ENCODE results near the gene RAB10.

Gene RAB10

GRCh38 chr2:26178746-26179436, 145.0 kb downstream of the RAB10 start:
- H3K36me3 ChIP-seq (ENCODE audit: insufficient read depth, low read length), result no peaks in the 10 kb centered on the region
- H3K9me3 ChIP-seq (ENCODE audit: insufficient read depth, low read length, severe bottlenecking), result no peaks in the 10 kb centered on the region
- H3K79me2 ChIP-seq (ENCODE audit: insufficient read depth, low read length), result no peaks in the 10 kb centered on the region
- H3K9ac ChIP-seq (ENCODE audit: low read depth, low read length), result peak overlapping the region; percentile 44
- H3K4me1 ChIP-seq (ENCODE audit: insufficient read depth, low read length), result peaks cover 10% of the 10 kb centered on the region
- ATAC-seq (ENCODE audit: insufficient read depth, low read depth), result peak; percentile 86
- H3K4me3 ChIP-seq (ENCODE audit: low read depth in 1 of 2, low read length in 2 of 2), result peak overlapping the region in 1 of 2 experiments; percentile 51; a peak in 2 of 4 replicates
- H3K27ac ChIP-seq (ENCODE audit: low read length), result no peak overlapping the region
- DNase-seq, result peak; percentile 55
- no peaks in the 10 kb centered on the region for H4K20me1 ChIP-seq (ENCODE audit: insufficient read depth, low read length)
- H2AFZ ChIP-seq (ENCODE audit: low read depth, low read length), result peak overlapping the region; percentile 46
- TF ChIP-seq EZH2 (IDR thresholded peaks at IDR 0.05; ENCODE audit: borderline replicate concordance, low read depth, low read length, severe bottlenecking) (no peak), CTCF (IDR thresholded peaks at IDR 0.05; ENCODE audit: borderline replicate concordance, extremely low read depth, low read length, poor library complexity, severe bottlenecking) (no peak)
- H3K27me3 ChIP-seq (ENCODE audit: insufficient read depth, low read length, poor library complexity), result no peaks in the 10 kb centered on the region
- peak overlapping the region; percentile 75 for H3K4me2 ChIP-seq (ENCODE audit: insufficient read depth, low read length)

- peak overlapping the region; percentile 46 for H2AFZ ChIP-seq (ENCODE audit: low read depth, low read length)
- H3K4me1 ChIP-seq (ENCODE audit: insufficient read depth, low read length), result peaks cover 10% of the 10 kb centered on the region
- no peak overlapping the region for H3K9ac ChIP-seq (ENCODE audit: low read depth, low read length)
- peak overlapping the region; percentile 75 for H3K4me2 ChIP-seq (ENCODE audit: insufficient read depth, low read length)
- H3K4me3 ChIP-seq (ENCODE audit: low read depth in 1 of 2, low read length in 2 of 2), result peak overlapping the region in 1 of 2 experiments; percentile 51; a peak in 2 of 4 replicates
- TF ChIP-seq EZH2 (IDR thresholded peaks at IDR 0.05; ENCODE audit: borderline replicate concordance, low read depth, low read length, severe bottlenecking) (no peak), CTCF (IDR thresholded peaks at IDR 0.05; ENCODE audit: borderline replicate concordance, extremely low read depth, low read length, poor library complexity, severe bottlenecking) (no peak)
- H3K36me3 ChIP-seq (ENCODE audit: insufficient read depth, low read length), result no peaks in the 10 kb centered on the region
- H3K79me2 ChIP-seq (ENCODE audit: insufficient read depth, low read length), result no peaks in the 10 kb centered on the region
- ATAC-seq (ENCODE audit: insufficient read depth, low read depth) (peak; percentile 3; the same call in 1 of the 3 replicates), DNase-seq (no peak)
- no peaks in the 10 kb centered on the region for H3K9me3 ChIP-seq (ENCODE audit: insufficient read depth, low read length, severe bottlenecking)
- no peaks in the 10 kb centered on the region for H4K20me1 ChIP-seq (ENCODE audit: insufficient read depth, low read length)
- no peak overlapping the region for H3K27ac ChIP-seq (ENCODE audit: low read length)
- H3K27me3 ChIP-seq (ENCODE audit: insufficient read depth, low read length, poor library complexity), result no peaks in the 10 kb centered on the region
Observed at GRCh38 chr2:26179446-26179913, 145.6 kb downstream of the RAB10 start.

GRCh38 chr2:26182441-26182840, 148.6 kb downstream of the RAB10 start:
- Histone ChIP-seq H3K27ac (ENCODE audit: low read length) (no peak overlapping the region), H4K20me1 (ENCODE audit: insufficient read depth, low read length) (no peaks in the 10 kb centered on the region), H3K36me3 (ENCODE audit: insufficient read depth, low read length) (no peaks in the 10 kb centered on the region), H3K27me3 (ENCODE audit: insufficient read depth, low read length, poor library complexity) (no peaks in the 10 kb centered on the region), H3K4me2 (ENCODE audit: insufficient read depth, low read length) (no peak overlapping the region), H3K9ac (ENCODE audit: low read depth, low read length) (no peak overlapping the region), H2AFZ (ENCODE audit: low read depth, low read length) (no peak overlapping the region), H3K4me3 (ENCODE audit: low read depth in 1 of 2, low read length in 2 of 2) (no peak overlapping the region), H3K79me2 (ENCODE audit: insufficient read depth, low read length) (no peaks in the 10 kb centered on the region), H3K4me1 (ENCODE audit: insufficient read depth, low read length) (peaks cover 10% of the 10 kb centered on the region), H3K9me3 (ENCODE audit: insufficient read depth, low read length, severe bottlenecking) (no peaks in the 10 kb centered on the region)
- TF ChIP-seq EZH2 (IDR thresholded peaks at IDR 0.05; ENCODE audit: borderline replicate concordance, low read depth, low read length, severe bottlenecking) (no peak), CTCF (IDR thresholded peaks at IDR 0.05; ENCODE audit: borderline replicate concordance, extremely low read depth, low read length, poor library complexity, severe bottlenecking) (no peak)
- no peak for DNase-seq
- ATAC-seq (ENCODE audit: insufficient read depth, low read depth), result no peak

Data from DND-41 (cell line).